Activated CD4-positive, alpha-beta T cell treated with anti-CD3 and anti-CD28 coated beads for 48 hours (primary cell): ENCODE results near the gene IRX1.

Experiments used
- DNase-seq: peaks from one replicate; pipeline ENCODE4 v3.0.0-alpha.2; 2020

The IRX1 gene

DNA sequence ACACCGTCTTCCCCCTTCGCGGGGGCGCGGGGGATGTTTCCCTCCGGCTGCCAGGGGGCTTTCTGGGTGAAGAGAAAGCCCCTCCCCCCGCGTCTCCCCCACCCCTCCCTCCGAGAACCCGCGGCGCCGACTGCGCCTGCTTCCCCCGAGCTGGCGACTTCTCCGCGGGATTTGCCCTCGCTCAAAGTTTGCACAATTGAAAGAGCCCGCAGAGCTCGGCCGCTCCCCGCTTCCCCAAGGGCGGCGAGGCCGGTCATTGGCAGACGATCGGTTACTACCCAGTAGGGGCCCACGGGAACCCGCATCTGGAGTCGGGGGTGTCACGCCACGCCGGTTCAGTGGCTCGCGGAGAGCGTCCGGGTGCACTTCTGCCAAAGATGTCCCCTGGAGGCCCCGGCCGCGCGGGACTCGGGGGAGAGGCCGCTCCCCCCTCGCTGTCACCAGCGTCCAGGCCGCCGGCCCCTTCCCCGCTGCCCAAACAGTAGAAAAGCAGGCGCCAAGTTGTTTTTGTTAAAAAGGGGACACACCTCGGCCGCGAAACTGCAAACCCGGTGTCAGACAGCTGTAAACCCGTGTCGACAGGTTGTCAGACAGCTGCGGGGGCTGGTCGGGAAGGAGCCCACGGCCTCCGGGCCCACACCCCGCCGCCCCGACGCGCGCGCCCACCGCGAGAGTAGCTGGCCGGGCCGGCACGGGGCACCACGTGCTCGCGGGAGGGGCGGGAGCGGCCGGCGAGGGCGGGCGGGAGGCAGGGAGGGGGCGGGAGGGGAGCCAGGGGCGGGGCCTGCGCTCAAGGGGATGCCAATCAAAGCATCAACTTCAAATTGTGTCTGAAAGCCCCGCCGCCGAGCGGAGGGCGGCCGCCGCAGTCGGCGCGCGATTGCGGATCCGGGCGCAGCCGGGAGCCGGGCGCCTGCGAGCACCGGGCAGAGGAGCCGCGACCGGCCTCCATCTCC lies at the start of gene IRX1:
TSS of gene IRX1 (plus strand) at position 827 of the 956 bp plus-strand sequence. CDS start 274 bp downstream, outside the sequence.
- DNase-seq = no peak

DNA sequence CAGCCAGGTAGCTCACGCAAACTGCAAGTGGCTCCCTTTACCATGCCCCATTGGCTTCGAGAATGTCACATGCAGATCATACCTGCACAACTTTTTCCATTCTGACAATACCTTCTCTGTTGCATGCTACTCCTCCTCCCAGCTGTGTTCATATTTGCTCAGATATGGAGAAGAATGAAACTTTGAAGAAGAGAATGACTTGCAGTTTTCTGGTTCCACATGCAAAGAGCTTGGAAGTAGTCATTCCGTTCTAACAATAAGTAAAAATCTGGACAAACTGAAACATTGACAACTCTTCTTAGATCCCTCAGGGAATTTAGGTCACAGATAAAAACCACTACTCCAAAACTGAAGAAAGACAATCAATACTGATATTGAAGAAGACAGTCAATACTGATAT lies 49.6 kb upstream of the IRX1 start:
- no peak for DNase-seq

DNA sequence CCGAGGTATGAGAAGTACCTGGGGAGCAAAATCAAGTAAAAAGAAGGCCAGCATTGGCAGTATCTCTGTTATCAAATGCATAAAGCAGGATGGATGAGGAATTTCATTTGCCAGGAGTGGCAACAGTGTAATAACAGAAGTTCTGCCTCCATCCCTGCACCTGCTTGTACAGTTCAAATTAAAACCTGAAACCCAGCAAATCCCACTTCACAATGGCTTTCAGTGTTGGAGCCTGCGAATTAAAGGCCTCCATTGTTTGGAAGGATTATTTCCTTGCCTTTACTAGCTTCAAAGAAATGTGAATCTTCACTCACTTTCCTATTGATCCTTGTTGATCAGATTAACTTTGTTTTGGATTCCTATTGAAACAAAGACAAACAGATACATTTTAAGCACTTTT lies 31.5 kb upstream of the IRX1 start:
- no peak for DNase-seq

DNA sequence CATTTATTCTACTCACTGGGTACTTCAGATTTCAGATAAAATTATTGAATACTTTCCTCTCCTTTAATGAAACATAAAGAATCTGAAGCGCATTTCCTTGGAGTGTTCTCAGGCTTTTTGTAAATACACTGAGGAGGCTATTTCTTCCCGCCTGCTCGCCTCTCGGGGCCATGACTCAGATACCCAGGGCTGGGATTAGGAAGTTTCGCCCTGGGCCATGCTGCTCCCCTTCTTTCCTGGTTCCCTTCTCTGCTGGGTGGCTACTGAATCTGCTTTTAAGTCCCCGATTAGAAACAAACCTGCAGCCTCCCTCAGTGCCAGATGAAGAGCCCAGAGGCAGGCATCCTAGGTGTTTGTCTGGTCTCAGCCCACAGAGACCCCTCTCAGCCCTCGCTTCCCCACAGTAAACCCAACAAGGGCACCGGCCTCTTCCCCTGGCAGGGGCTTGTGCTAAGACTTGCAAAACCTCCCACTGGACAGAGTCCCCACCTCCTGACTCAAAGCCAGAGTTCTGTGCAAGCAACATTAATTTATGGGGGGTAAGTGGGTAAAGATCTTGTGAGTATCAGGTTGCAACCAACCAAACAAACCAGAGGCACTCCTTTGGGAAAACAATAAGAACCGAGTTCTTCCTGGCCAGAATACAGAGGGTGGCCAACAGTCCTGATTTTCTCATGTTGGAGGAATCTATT lies 30.7 kb upstream of the IRX1 start:
- no peak for DNase-seq

DNA sequence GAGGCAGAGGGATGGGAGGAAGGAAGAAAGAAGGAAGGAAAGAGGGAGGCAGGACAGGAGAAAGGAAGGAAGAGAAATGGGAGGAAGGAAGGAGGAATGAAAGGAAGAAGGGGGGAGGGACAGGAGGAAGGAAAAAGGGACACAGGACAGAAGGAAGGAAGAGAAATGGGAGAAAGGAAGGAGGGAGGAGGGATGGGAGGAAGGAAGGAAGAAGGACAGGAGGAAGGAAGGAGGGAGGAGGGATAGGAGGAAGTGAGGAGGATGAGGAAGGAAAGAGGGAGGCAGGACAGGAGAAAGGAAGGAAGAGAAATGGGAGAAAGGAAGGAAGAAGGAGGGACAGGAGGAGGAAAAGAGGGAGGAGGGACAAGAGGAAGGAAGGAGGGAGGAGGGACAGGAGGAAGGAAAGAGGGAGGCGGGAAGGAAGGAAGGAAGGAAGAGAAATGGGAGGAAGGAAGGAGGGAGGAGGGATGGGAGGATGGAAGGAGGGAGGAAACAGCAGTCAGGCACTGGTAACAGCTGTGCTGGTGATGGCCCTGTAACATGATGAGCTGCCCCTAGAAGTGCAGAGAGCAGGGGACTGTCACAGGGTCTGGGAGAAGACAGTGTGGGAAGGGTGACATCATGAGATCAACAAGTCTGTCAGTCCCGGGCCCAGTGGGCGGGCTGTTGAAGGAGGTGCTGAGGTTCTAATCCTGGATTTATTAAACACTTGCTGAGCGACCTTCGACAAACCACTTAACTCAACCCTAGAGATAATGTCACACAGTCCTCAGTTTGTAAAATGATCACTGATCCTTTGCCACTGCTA lies 10.7 kb upstream of the IRX1 start:
- no peak for DNase-seq

DNA sequence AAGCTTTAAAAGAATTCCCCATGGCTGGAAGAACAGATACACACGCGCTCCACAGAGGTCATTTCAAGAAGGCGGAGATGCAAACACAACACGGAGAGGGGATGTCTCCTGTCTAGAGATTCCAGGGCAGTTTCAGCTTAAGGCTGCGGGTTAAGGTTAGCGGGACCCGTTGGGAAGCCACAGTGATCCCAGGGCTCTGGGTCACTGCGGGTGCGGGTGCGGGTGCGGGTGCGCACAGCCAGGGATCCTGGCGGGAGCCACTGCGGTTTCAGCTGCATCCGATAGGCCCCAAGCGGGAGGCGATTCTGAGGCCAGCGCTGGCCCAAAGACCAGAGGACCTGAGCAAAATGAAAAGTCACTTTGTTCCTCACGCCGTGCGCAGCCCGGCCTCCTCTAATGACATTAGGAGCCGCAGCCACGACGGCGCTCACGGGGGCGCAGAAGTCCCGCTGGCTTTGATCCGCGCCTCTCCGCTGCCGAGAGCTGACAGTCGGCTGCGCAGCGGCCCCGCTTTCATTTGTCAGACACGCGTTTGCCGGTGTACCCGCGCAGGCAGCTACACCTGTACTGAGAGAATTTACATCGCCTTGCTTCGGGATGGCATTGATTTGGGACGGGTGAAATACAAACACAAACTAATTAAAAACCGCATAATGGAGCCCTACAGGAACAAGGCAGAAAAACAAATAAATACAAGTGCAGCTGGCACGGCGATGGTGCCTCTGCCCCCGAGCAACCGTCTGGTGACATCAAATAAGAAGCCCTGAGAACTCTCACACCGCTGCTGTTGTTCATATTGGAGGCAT lies 5.3 kb upstream of the IRX1 start:
- no peak for DNase-seq

DNA sequence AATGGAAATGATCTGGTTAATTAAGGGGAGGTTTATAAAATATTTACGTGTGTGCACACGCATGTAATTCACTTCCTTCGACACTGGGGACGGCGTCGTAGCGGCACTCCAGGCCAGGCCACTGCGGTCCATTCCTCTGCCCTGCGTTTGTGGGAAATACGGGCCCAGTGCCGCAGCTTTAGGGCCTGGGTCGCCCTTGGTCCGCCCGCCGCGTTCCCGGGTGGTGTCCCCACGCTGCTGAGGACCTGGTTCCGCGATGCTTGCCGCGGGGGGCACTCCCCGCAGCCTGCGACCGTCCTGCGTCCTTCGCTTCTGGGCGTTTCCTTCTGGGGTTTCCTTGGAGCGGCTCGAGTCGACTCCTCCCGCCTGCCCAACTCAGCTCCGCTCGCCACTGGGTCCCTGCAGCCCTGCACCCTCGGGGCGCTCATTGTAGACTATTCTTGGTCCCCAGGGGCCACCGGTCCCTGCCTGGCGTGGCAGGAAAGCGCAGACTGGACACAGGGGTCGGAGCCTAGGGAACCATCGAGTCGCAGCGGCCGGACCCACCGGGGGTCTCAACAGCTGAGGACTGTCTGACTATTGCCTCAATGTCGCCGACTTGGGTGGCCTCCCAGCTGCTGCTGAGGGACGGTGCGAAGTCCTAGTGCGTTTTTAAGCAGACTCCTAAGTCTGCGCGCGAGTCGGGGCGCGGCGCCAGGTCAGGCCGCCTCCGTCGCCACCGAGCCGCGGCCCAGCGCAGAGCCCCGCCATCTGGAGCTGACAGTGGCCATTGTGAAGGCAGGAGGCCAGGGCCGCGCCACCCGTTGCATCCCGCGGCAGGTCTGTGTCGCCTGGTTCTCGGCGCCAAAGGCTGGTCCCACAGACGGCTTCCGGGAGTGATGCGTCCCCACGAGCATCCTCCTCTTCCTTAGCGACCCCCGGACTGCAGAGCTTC lies 4.4 kb upstream of the IRX1 start:
- no peak for DNase-seq

DNA sequence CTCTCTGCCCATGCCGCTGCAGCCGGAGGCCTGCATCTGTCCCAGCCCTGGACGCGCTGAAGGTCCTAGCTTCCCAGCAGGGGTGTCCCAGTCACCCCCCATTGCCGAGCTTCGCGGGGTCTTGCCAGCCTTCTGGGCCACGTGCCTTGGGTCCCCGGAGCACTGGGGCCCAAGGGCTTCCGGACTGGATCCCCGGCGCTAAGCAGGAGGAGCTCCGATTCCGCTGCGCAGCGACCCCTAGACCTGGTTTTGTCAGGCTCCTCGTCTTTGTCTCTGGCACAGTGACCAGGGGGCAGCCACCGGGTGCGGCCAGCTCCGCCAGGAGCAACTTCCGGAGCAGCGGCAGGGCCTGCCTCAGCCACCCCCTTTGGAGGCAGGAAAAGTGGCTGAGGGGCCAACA lies 3.3 kb upstream of the IRX1 start:
- DNase-seq = no peak

DNA sequence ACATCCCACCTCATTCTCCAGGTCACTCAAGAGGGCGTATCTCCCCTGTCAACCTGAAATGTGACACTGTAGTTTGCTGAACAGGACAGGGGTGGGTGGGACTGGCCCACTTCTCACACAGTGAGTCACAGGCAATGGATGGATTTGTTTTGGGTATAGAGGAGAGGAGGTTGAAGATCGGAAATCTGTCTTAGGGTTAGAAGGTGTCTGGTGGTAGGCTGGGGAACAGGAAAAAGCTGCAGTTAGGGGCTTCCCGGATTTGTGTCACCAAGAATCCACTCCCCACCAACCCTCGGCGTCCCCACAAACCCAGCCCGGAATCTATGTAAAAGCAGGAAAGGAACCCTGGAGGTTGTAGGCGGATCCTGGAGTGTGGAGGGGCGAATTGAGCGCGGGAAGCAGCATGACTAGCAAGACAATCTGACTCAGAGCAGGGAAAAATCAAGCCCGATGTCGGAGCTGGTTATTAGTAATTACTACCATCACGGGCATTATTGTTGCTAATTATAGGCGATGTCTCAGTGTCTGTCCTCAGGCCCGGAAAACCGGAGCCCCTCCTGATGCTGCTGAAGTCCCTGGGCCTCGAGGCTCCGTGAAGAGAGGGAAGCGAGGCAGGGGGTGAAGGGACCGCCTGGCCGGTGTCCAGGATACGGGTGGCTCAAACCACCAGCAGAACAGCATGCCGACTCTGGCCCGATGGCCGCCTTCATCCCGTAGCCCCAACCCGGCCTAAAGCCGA lies 1.7 kb upstream of the IRX1 start:
- no peak for DNase-seq

DNA sequence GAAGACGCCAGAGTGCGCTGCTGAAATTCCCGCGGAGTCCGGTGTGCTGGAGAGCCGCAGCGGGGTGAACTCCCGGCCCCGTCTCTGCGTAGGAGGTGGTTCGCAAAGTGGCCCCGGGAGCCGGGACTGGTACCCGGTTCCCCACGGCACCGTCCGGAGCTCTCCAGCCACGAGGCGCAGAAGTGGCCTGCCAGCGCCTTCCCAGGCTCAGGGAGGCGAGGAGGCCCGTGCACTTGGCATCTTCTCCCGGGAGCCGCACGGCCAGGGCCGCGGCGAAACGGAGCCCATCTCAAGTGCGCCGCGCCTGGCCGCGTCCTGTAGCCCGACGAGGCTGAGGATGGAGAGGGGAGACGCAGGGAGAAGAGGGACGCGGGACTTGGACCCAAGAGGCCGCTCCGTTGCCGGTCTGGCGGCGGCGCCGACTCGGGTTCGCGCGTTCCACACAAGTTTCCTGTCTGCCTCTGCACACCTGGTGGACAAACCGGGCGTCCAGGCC lies 1.1 kb upstream of the IRX1 start:
- DNase-seq = no peak

DNA sequence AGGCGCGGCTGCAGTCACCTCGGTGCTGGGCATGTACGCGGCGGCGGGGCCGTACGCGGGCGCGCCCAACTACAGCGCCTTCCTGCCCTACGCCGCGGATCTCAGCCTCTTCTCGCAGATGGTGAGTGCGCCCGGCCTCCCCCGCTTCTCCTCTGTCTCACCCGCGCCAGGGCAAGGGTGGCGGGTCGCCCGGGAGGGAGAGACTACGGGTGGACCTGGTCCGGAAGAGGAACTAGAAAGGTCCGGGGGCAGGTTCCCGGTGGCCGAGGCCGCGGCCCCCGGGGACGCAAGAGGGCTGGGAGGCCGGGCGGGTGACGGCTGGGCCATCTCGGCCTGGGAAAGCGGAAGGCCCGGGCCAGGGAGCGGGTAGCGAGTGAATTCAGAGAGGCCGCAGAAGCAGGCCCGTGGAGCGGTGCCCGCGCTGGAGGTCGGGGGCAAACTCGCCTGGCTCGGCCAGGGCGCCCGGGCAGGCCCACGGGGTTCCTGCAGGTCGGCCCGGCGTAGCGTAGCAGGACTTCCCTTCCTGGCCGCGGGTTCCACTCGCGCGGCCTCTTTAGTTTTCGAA lies 711 bp downstream of the IRX1 start:
- no peak for DNase-seq

DNA sequence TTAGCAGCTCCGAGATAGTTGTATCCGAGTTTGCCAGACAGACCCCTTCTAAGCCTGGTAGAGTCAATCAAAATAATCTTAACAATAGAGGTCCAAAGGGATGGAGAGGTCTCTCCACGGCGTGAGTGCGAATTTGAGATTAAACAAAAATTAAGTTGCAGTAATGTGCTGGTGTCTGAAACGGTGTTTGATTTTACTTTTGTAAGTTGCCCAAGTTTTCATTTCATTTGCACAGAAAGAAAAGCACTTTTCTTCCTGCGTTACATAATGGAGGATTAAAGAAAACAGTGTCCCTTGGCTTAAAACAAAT lies 1.2 kb downstream of the IRX1 start:
- DNase-seq = no peak

DNA sequence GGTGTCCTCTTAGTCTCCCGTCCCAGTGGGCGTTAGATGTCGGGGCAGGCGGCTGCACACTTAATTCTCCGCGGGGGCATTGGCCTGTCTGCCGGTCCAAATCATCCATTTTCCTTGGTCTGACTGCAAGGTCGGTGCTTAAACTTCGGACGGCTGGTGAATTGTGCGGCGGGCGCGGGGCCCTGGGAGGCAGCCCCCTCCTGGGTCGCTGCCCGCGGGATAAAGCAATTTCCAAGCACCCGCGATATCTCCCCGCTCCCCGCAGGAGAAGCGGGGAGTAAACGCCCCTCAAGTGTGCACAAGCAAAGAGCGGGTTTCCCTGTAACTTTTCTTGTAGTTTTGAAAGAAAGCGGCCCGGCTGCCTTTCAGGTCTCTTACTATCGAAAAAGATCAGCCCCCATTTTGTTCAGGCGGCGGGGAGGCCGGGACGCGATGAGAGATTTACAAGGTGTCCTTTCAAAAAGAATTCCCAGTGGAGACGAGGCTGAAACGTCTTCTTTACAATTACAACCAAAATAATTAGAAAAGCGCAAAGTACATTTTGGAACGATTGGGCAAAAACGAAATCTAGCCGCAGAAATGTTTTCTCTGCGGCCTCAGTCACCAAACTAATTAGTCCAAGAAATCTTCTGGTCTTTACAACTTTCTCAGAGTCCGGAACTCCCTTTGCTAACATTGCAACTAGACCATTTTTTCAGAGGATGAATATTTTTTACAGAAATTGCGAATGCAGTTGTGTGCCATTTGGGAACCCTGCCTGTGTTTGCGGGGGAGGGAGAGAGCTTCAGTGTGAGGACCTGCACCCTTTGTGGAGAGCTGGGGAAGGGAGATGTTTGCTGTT lies 1.8 kb downstream of the IRX1 start:
- DNase-seq = no peak

DNA sequence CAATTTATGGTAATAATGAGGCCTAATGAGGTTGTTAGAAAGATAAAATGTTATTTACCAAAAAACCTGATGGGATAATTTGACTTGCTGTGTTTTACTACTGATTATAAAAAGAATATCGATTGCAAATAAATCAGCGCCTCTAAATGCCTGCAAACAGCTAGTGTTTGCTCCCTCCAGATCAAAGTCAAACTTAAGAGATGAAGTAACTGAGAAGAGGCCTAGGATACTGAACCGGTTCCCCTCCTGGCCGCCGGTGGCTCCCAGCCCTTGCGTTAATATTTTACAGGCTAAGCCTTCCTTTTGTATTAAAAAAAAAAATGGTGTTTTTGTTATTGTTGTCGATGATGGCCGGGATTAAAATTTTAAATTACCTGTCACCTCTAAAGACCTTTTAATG lies 2.6 kb downstream of the IRX1 start:
- no peak for DNase-seq

DNA sequence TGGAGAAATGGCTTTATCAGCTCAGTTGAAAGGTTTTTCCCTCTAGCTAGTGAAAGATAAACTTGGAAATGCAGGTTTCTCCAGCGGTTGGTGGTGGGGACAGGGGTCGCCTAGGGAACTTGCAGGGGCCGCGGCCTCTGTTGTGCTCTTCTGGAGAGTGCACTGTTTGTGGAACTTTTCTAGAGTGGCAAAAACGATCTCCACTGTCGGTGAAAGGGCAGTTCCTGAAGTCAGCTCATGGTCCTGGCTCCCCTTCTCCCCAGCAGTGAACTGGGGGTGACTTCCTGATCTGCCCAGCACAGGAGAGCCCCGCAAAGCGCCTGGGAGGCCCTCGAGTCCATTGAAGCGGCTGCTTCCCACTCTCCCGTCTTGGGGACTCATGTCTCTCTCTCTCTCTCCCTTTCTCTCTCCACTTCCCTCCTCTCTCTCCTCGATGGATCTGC lies 3.2 kb downstream of the IRX1 start:
- DNase-seq = no peak

DNA sequence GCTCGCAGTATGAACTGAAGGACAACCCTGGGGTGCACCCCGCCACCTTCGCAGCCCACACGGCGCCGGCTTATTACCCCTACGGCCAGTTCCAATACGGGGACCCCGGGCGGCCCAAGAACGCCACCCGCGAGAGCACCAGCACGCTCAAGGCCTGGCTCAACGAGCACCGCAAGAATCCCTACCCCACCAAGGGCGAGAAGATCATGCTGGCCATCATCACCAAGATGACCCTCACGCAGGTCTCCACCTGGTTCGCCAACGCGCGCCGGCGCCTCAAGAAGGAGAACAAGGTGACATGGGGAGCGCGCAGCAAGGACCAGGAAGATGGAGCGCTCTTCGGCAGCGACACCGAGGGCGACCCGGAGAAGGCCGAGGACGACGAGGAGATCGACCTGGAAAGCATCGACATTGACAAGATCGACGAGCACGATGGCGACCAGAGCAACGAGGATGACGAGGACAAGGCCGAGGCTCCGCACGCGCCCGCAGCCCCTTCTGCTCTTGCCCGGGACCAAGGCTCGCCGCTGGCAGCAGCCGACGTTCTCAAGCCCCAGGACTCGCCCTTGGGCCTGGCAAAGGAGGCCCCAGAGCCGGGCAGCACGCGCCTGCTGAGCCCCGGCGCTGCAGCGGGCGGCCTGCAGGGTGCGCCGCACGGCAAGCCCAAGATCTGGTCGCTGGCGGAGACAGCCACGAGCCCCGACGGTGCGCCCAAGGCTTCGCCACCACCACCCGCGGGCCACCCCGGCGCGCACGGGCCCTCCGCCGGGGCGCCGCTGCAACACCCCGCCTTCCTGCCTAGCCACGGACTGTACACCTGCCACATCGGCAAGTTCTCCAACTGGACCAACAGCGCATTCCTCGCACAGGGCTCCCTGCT lies 3.8 kb downstream of the IRX1 start:
- DNase-seq = no peak

DNA sequence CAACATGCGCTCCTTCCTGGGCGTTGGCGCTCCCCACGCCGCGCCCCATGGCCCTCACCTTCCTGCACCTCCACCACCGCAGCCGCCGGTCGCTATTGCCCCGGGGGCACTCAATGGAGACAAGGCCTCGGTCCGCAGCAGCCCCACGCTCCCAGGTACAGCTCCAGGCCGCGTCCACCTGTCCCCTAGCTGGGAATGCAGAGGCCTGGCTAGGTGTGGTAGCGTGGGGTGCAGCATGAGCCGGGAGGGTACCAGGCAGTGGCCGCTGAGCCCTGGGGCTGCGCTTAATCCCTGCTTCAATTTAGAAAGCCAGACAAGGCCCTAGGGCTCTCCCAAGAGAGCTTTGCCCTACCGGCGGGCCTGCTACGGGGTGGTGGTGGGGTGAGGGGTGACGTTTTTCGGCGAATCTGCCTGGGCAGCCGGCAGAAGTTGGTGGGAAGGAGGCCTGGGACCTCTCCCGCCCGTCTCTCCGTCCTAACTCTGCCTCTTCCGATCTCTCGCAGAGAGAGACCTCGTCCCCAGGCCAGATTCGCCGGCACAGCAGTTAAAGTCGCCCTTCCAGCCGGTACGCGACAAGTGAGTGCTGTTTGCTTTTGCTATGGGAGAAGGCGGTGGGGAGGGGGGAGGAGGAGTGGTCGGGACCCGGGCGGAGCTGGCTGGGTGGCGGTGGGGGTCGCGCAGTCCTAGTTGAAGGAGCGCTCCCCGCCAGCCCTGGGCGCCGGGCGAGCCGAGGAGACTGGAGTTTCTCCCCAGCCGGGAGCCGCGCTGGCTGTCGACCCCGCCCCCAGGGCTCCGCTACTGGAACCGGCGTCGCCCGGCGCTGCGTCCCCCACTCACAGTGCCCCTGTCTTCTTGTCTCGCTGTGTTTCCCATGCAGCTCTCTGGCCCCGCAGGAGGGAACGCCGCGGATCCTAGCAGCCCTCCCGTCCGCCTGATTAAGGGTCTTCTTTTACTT lies 4.8 kb downstream of the IRX1 start:
- no peak for DNase-seq
